ENCODE results near the gene PRSS50. TPM values are rescaled to one million over a fixed set of nuclear protein-coding genes. Genes with fewer than 3 reads are reported as not detected.

The PRSS50 gene
- total RNA-seq, 1 donor from 2014 or later: 1.6 TPM

GRCh38 chr3:46692566-46692990 lies 25.1 kb downstream of the PRSS50 start:
- DNase-seq (ENCODE audit: low spot score): peak; percentile 88

- DNase-seq (ENCODE audit: low spot score): peak; percentile 72
These were observed 26.9 kb downstream of the PRSS50 start for GRCh38 chr3:46690798-46691197.

GRCh38 chr3:46685446-46685845 lies 32.2 kb downstream of the PRSS50 start:
- no peak for DNase-seq (ENCODE audit: low spot score)

GRCh38 chr3:46684891-46685290 lies 32.8 kb downstream of the PRSS50 start:
- no peak for DNase-seq (ENCODE audit: low spot score)

GRCh38 chr3:46682974-46683373 lies 34.7 kb downstream of the PRSS50 start:
- DNase-seq (ENCODE audit: low spot score): no peak

- DNase-seq (ENCODE audit: low spot score): no peak
These were observed 35.7 kb downstream of the PRSS50 start for GRCh38 chr3:46681856-46682540.

- DNase-seq (ENCODE audit: low spot score): no peak
These were observed 36.3 kb downstream of the PRSS50 start for GRCh38 chr3:46681387-46681786.

GRCh38 chr3:46680298-46680826 lies 37.3 kb downstream of the PRSS50 start:
- no peak for DNase-seq (ENCODE audit: low spot score)

GRCh38 chr3:46679681-46680080 lies 38.0 kb downstream of the PRSS50 start:
- no peak for DNase-seq (ENCODE audit: low spot score)

- no peak for DNase-seq (ENCODE audit: low spot score)
These were observed 39.4 kb downstream of the PRSS50 start for GRCh38 chr3:46678280-46678679.

GRCh38 chr3:46677411-46677726 lies 40.3 kb downstream of the PRSS50 start:
- DNase-seq (ENCODE audit: low spot score): no peak

- DNase-seq (ENCODE audit: low spot score): no peak
These were observed 40.9 kb downstream of the PRSS50 start for GRCh38 chr3:46676601-46677410.

GRCh38 chr3:46675843-46676567 lies 41.7 kb downstream of the PRSS50 start:
- DNase-seq (ENCODE audit: low spot score): no peak

- DNase-seq (ENCODE audit: low spot score): no peak
These were observed 42.2 kb downstream of the PRSS50 start for GRCh38 chr3:46675426-46675825.

GRCh38 chr3:46674031-46674845 lies 43.4 kb downstream of the PRSS50 start:
- no peak for DNase-seq (ENCODE audit: low spot score)

- DNase-seq (ENCODE audit: low spot score): no peak
These were observed 44.3 kb downstream of the PRSS50 start for GRCh38 chr3:46673151-46674030.

GRCh38 chr3:46672349-46672695 lies 45.3 kb downstream of the PRSS50 start:
- DNase-seq (ENCODE audit: low spot score): peak; percentile 34

GRCh38 chr3:46671541-46672348 lies 45.9 kb downstream of the PRSS50 start:
- peak; percentile 41 for DNase-seq (ENCODE audit: low spot score)

- no peak for DNase-seq (ENCODE audit: low spot score)
These were observed 46.7 kb downstream of the PRSS50 start for GRCh38 chr3:46670891-46671427.
